Measurements from ENCODE around the gene HOXA10. TPM values are rescaled to one million over a fixed set of nuclear protein-coding genes. Genes with fewer than 3 reads are reported as not detected.

The HOXA10 gene
- total RNA-seq, 1 experiment from 2014 or later = 19.6 TPM

GRCh38 chr7:27158436-27159265 is 15.5 kb downstream of the HOXA10 start:
- no peaks in the 10 kb centered on the region for H3K9me2 ChIP-seq (ENCODE audit: insufficient read depth)
- no peaks in the 10 kb centered on the region for H3K27me3 ChIP-seq (ENCODE audit: insufficient read depth, low read length)
- DNase-seq (ENCODE audit: low read depth, low spot score) (no peak), ATAC-seq (no peak)
- ChIA-PET RAD21 (ENCODE audit: low non-redundant PET in 1 of 2, low total read pairs in 2 of 2, uncharacterized antibody in 2 of 2, unreplicated experiment in 2 of 2) (interaction anchor here in 1 of 2 experiments (1.1 kb wide), 1 partner anchor 477 kb away, joined by 3 read pairs; no protein-coding TSS in a partner anchor), POLR2A (no interaction called here), CTCF (interaction anchor here (1.0 to 1.6 kb wide), 5 partner anchors 21 to 789 kb away, joined by 3 to 8 read pairs (median 4); no protein-coding TSS in a partner anchor)
- TF ChIP-seq FOSL1 (IDR thresholded peaks at IDR 0.05; ENCODE audit: low read depth) (no peak), SP1 (IDR thresholded peaks at IDR 0.05; ENCODE audit: low read depth) (no peak), MAX (IDR thresholded peaks at IDR 0.05) (no peak), TCF7L2 (IDR thresholded peaks at IDR 0.05; ENCODE audit: borderline replicate concordance, extremely low read depth, insufficient read depth, insufficient read length) (no peak), POLR2AphosphoS5 (IDR thresholded peaks at IDR 0.05; ENCODE audit: low read depth, low read length) (no peak), EZH2phosphoT487 (IDR thresholded peaks at IDR 0.05; ENCODE audit: borderline replicate concordance) (no peak)
- H4K20me1 ChIP-seq (ENCODE audit: insufficient read depth) = no peaks in the 10 kb centered on the region
- H3K9ac ChIP-seq (ENCODE audit: low read length) = no peak overlapping the region
- BruUV-seq (replicated peaks) = no TSS peak
- peaks cover 18 to 54% of the 10 kb centered on the region in 2 experiments for H3K4me1 ChIP-seq (ENCODE audit: control insufficient read depth in 1 of 2, insufficient read depth in 2 of 2, low read length in 2 of 2)
- no peak overlapping the region for H3K4me3 ChIP-seq (replicated peaks in 1 of 2; ENCODE audit: low read depth in 1 of 2, low read length in 2 of 2)
- intact Hi-C loops (cut with micrococcal nuclease) = no loop called here
- H3K4me2 ChIP-seq (ENCODE audit: low read length) = no peak overlapping the region
- H2AFZ ChIP-seq (ENCODE audit: low read depth, low read length, poor library complexity, severe bottlenecking) = no peak overlapping the region
- no peaks in the 10 kb centered on the region for H3K9me3 ChIP-seq (ENCODE audit: control insufficient read depth in 1 of 2, insufficient read depth in 1 of 2, low read depth in 1 of 2, low read length in 2 of 2)
- no peak overlapping the region for H3K27ac ChIP-seq (ENCODE audit: low read depth, low read length)
- peaks cover 0 to 4% of the 10 kb centered on the region in 2 experiments; a peak in 1 of 4 replicates for H3K36me3 ChIP-seq (ENCODE audit: control insufficient read depth in 1 of 2, insufficient read depth in 2 of 2, low read length in 2 of 2)
- peaks cover 33% of the 10 kb centered on the region for H3K79me2 ChIP-seq (ENCODE audit: insufficient read depth, low read length)

- Histone ChIP-seq H3K36me3 (ENCODE audit: control insufficient read depth in 1 of 2, insufficient read depth in 2 of 2, low read length in 2 of 2) (no peaks in the 10 kb centered on the region; a peak in 1 of 4 replicates), H3K9me2 (ENCODE audit: insufficient read depth) (no peaks in the 10 kb centered on the region), H3K4me3 (replicated peaks in 1 of 2; ENCODE audit: low read depth in 1 of 2, low read length in 2 of 2) (no peak overlapping the region), H3K27ac (ENCODE audit: low read depth, low read length) (no peak overlapping the region), H3K9me3 (ENCODE audit: control insufficient read depth in 1 of 2, insufficient read depth in 1 of 2, low read depth in 1 of 2, low read length in 2 of 2) (no peaks in the 10 kb centered on the region), H3K9ac (ENCODE audit: low read length) (no peak overlapping the region), H3K79me2 (ENCODE audit: insufficient read depth, low read length) (peaks cover 25% of the 10 kb centered on the region), H3K4me2 (ENCODE audit: low read length) (no peak overlapping the region), H3K4me1 (ENCODE audit: control insufficient read depth in 1 of 2, insufficient read depth in 2 of 2, low read length in 2 of 2) (peaks cover 19 to 54% of the 10 kb centered on the region in 2 experiments), H4K20me1 (ENCODE audit: insufficient read depth) (no peaks in the 10 kb centered on the region), H3K27me3 (ENCODE audit: insufficient read depth, low read length) (no peaks in the 10 kb centered on the region), H2AFZ (ENCODE audit: low read depth, low read length, poor library complexity, severe bottlenecking) (no peak overlapping the region)
- ATAC-seq = no peak
- BruUV-seq (replicated peaks) = no TSS peak
- DNase-seq (ENCODE audit: low read depth, low spot score) = no peak
- intact Hi-C loops (cut with micrococcal nuclease) = no loop called here
- RAD21 ChIA-PET (ENCODE audit: low non-redundant PET in 1 of 2, low total read pairs in 2 of 2, uncharacterized antibody in 2 of 2, unreplicated experiment in 2 of 2) = no interaction called here
- POLR2A ChIA-PET = interaction anchor here (2.0 kb wide), 1 partner anchor 10 kb away, joined by 5 read pairs; no protein-coding TSS in a partner anchor
- CTCF ChIA-PET = interaction anchor here (1.8 kb wide), 1 partner anchor 475 kb away, joined by 12 read pairs; no protein-coding TSS in a partner anchor
- TF ChIP-seq YY1 (IDR thresholded peaks at IDR 0.05; ENCODE audit: extremely low read depth, insufficient replicate concordance, low read depth, low read length) (no peak), ZNF274 (IDR thresholded peaks at IDR 0.05; ENCODE audit: low read depth, low read length) (no peak), TCF7L2 (IDR thresholded peaks at IDR 0.05; ENCODE audit: borderline replicate concordance, extremely low read depth, insufficient read depth, insufficient read length) (no peak), CBX3 (IDR thresholded peaks at IDR 0.05; ENCODE audit: low read depth) (no peak), EGR1 (IDR thresholded peaks at IDR 0.05; ENCODE audit: low read depth) (no peak), RAD21 (IDR thresholded peaks at IDR 0.05; ENCODE audit: low read depth) (no peak), SIN3A (IDR thresholded peaks at IDR 0.05; ENCODE audit: low read depth) (no peak), EZH2 (IDR thresholded peaks at IDR 0.05) (no peak), CTCF (IDR thresholded peaks at IDR 0.05 in 2 of 3, conservative IDR thresholded peaks at IDR 0.05 in 1 of 3; ENCODE audit: borderline replicate concordance in 1 of 3, insufficient read depth in 1 of 3, low read depth in 2 of 3, low read length in 2 of 3) (no peak), SRF (IDR thresholded peaks at IDR 0.05; ENCODE audit: low read depth) (no peak), POLR2AphosphoS5 (IDR thresholded peaks at IDR 0.05; ENCODE audit: low read depth, low read length) (no peak)
Observed at GRCh38 chr7:27157702-27158431, 16.3 kb downstream of the HOXA10 start.
